GM10248 (cell line): Measurements from ENCODE around the gene GALNT17.

Experiments used
- CTCF ChIA-PET: fragments of 300-600 bp; sonication (Branson Sonifier 250); formaldehyde crosslinking; extraction: SDS; loops from one replicate; lab custom pipeline; 2021; ENCODE audit warnings: antibody characterized with exemption; lab: Yijun Ruan, JAX
- POLR2A ChIA-PET: fragments of 350-650 bp; sonication (Branson Sonifier 250); formaldehyde crosslinking; extraction: SDS; loops from one replicate; lab custom pipeline; 2020; ENCODE audit warnings: antibody characterized with exemption; lab: Yijun Ruan, JAX
- DNase-seq: peaks from one replicate; pipeline ENCODE4 v3.0.0; 2012; ENCODE audit errors: extremely low spot score
- CTCF ChIP-seq: IDR thresholded peaks from 2 replicates; pipeline ENCODE4 v1.5.1; 2012; ENCODE audit warnings: mild to moderate bottlenecking, low read depth; ENCODE audit errors: extremely low read depth, missing control alignments, control extremely low read depth

GALNT17 gene

GRCh38 chr7:71132127-71132376 lies at the start of gene GALNT17:
GALNT17 (plus strand) TSS chr7:71132144.
- ChIA-PET POLR2A (no interaction called here), CTCF (no interaction called here)
- DNase-seq: no peak
- TF ChIP-seq CTCF: no peak

GRCh38 chr7:71095266-71095860 lies 36.6 kb upstream of the GALNT17 start:
- no peak for TF ChIP-seq CTCF
- DNase-seq: no peak
- POLR2A ChIA-PET: no interaction called here
- CTCF ChIA-PET: no interaction called here

- CTCF ChIA-PET: no interaction called here
- DNase-seq: no peak
- TF ChIP-seq CTCF: no peak
- POLR2A ChIA-PET: no interaction called here
These were observed 35.6 kb upstream of the GALNT17 start for GRCh38 chr7:71096351-71096750.

GRCh38 chr7:71106226-71106625 lies 25.7 kb upstream of the GALNT17 start:
- DNase-seq: no peak
- TF ChIP-seq CTCF: no peak
- ChIA-PET POLR2A (no interaction called here), CTCF (no interaction called here)

- no peak for TF ChIP-seq CTCF
- no peak for DNase-seq
- POLR2A ChIA-PET: no interaction called here
- CTCF ChIA-PET: no interaction called here
These were observed 19.5 kb upstream of the GALNT17 start for GRCh38 chr7:71112436-71112835.

GRCh38 chr7:71120096-71120495 lies 11.8 kb upstream of the GALNT17 start:
- ChIA-PET POLR2A (no interaction called here), CTCF (no interaction called here)
- TF ChIP-seq CTCF: no peak
- DNase-seq: no peak

GRCh38 chr7:71129126-71129525 lies 2.8 kb upstream of the GALNT17 start:
- DNase-seq: no peak
- CTCF ChIA-PET: no interaction called here
- TF ChIP-seq CTCF: no peak
- POLR2A ChIA-PET: no interaction called here
